Panc1 (cell line): ENCODE data around the gene TMEM123.

ENCODE experiments used
- POLR2AphosphoS5 ChIP-seq: IDR thresholded peaks from 2 replicates; pipeline ENCODE4 v1.6.1; 2012; ENCODE audit warnings: mild to moderate bottlenecking, low read depth, low read length, moderate library complexity
- TCF7L2 ChIP-seq: IDR thresholded peaks from 2 replicates; pipeline ENCODE4 v1.6.1; 2011; ENCODE audit warnings: mild to moderate bottlenecking, low read depth, low read length, inconsistent platforms
- TF ChIP-seq, protein P1 (sequence below): fragments of 450-650 bp; IDR thresholded peaks from 2 replicates; pipeline ENCODE4 v1.5.1; 2017; ENCODE audit warnings: mild to moderate bottlenecking
- TF ChIP-seq, protein P2 (sequence below), 2 experiments: IDR thresholded peaks; 2 replicates each; pipeline ENCODE4 v1.6.1; 2011 to 2012; ENCODE audit warnings: low read depth in 2 of 2, control low read depth in 1 of 2, low read length in 1 of 2, mild to moderate bottlenecking in 1 of 2, moderate library complexity in 1 of 2; ENCODE audit not compliant: insufficient read depth in 1 of 2

DNA sequence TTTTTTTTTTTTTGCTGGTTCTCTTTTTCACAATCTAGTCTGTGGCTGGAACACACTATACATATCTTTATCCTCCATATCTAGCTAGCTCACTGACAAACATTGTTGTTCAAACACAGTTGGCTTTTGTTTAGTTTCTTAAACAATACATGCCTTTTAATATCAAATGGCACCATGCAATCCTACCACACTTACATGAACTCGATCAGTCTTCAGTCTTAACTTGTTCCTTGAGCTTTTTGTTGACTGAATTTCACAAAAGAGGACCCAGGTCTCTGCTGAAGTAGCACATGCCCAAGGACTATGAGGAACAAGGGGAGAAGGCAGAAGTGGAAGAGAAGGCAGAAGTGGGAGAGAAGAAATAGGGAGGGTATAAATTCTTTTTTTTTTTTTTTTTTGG, 25.5 kb downstream of the TMEM123 start:
- TF ChIP-seq, protein P1, sequence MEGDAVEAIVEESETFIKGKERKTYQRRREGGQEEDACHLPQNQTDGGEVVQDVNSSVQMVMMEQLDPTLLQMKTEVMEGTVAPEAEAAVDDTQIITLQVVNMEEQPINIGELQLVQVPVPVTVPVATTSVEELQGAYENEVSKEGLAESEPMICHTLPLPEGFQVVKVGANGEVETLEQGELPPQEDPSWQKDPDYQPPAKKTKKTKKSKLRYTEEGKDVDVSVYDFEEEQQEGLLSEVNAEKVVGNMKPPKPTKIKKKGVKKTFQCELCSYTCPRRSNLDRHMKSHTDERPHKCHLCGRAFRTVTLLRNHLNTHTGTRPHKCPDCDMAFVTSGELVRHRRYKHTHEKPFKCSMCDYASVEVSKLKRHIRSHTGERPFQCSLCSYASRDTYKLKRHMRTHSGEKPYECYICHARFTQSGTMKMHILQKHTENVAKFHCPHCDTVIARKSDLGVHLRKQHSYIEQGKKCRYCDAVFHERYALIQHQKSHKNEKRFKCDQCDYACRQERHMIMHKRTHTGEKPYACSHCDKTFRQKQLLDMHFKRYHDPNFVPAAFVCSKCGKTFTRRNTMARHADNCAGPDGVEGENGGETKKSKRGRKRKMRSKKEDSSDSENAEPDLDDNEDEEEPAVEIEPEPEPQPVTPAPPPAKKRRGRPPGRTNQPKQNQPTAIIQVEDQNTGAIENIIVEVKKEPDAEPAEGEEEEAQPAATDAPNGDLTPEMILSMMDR = no peak
- TF ChIP-seq TCF7L2 (no peak), POLR2AphosphoS5 (no peak)
- TF ChIP-seq, protein P2, sequence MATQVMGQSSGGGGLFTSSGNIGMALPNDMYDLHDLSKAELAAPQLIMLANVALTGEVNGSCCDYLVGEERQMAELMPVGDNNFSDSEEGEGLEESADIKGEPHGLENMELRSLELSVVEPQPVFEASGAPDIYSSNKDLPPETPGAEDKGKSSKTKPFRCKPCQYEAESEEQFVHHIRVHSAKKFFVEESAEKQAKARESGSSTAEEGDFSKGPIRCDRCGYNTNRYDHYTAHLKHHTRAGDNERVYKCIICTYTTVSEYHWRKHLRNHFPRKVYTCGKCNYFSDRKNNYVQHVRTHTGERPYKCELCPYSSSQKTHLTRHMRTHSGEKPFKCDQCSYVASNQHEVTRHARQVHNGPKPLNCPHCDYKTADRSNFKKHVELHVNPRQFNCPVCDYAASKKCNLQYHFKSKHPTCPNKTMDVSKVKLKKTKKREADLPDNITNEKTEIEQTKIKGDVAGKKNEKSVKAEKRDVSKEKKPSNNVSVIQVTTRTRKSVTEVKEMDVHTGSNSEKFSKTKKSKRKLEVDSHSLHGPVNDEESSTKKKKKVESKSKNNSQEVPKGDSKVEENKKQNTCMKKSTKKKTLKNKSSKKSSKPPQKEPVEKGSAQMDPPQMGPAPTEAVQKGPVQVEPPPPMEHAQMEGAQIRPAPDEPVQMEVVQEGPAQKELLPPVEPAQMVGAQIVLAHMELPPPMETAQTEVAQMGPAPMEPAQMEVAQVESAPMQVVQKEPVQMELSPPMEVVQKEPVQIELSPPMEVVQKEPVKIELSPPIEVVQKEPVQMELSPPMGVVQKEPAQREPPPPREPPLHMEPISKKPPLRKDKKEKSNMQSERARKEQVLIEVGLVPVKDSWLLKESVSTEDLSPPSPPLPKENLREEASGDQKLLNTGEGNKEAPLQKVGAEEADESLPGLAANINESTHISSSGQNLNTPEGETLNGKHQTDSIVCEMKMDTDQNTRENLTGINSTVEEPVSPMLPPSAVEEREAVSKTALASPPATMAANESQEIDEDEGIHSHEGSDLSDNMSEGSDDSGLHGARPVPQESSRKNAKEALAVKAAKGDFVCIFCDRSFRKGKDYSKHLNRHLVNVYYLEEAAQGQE (IDR thresholded peaks at IDR 0.05; ENCODE audit: insufficient read depth in 1 of 2, low read depth in 2 of 2, low read length in 1 of 2) = no peak
